ENCODE data around the gene DES.
A peak's percentile ranks its signal among the peaks of the same experiment; 100 is the strongest.

DES gene

GRCh38 chr2:219441451-219442255 lies 23.5 kb downstream of the DES start:
- DNase-seq, result peak; percentile 27

- no peak for DNase-seq
These were observed 24.3 kb downstream of the DES start for GRCh38 chr2:219442256-219443015.

- no peak for DNase-seq
These were observed 25.0 kb downstream of the DES start for GRCh38 chr2:219443016-219443696.

GRCh38 chr2:219443697-219444023 lies 25.5 kb downstream of the DES start:
- no peak for DNase-seq

- no peak for DNase-seq
These were observed 26.5 kb downstream of the DES start for GRCh38 chr2:219444566-219445091.

GRCh38 chr2:219445220-219445640 lies 27.1 kb downstream of the DES start:
- DNase-seq, result no peak

GRCh38 chr2:219446101-219446504 lies 27.9 kb downstream of the DES start:
- DNase-seq, result peak; percentile 30

- no peak for DNase-seq
These were observed 28.5 kb downstream of the DES start for GRCh38 chr2:219446689-219447088.

- no peak for DNase-seq
These were observed 29.3 kb downstream of the DES start for GRCh38 chr2:219447242-219448098.

GRCh38 chr2:219448099-219448775 lies 30.1 kb downstream of the DES start:
- no peak for DNase-seq

GRCh38 chr2:219448776-219449341 lies 30.7 kb downstream of the DES start:
- no peak for DNase-seq

GRCh38 chr2:219449609-219450008 lies 31.4 kb downstream of the DES start:
- no peak for DNase-seq

- no peak for DNase-seq
These were observed 33.6 kb downstream of the DES start for GRCh38 chr2:219451661-219452360.

- DNase-seq, result no peak
These were observed 34.5 kb downstream of the DES start for GRCh38 chr2:219452361-219453317.

- peak; percentile 66 for DNase-seq
These were observed 35.8 kb downstream of the DES start for GRCh38 chr2:219453671-219454590.

GRCh38 chr2:219455581-219455980 lies 37.4 kb downstream of the DES start:
- no peak for DNase-seq

GRCh38 chr2:219457784-219458369 lies 39.7 kb downstream of the DES start:
- DNase-seq, result no peak

- DNase-seq, result no peak
These were observed 40.8 kb downstream of the DES start for GRCh38 chr2:219458996-219459395.
